GM12878 (cell line): ENCODE measurements around the gene NUP93. TPM values are rescaled to one million over a fixed set of nuclear protein-coding genes. Genes with fewer than 3 reads are reported as not detected.

Experiments
- ATAC-seq: fragments of 200-7000 bp; cut with Tn5 transposase; 3 replicates; pipeline ENCODE4 v1.9.1; 2020; ENCODE audit warnings: mild to moderate bottlenecking, moderate library complexity
- BruUV-seq: library from RNA; stranded (reverse); fragments of 400-500 nt; replicated peaks from 2 replicates; lab custom pipeline; 2021; lab: Mats Ljungman, UMichigan
- CTCF ChIA-PET: fragments of 300-600 bp; sonication (Branson Sonifier 250); formaldehyde crosslinking; extraction: SDS; loops from one replicate; lab custom pipeline; 2021; ENCODE audit warnings: inconsistent platforms; lab: Yijun Ruan, JAX
- POLR2A ChIA-PET: fragments of 350-600 bp; formaldehyde crosslinking; extraction: SDS; loops from one replicate; lab custom pipeline; 2021; ENCODE audit warnings: inconsistent platforms; lab: Charles Lee
- RAD21 ChIA-PET: fragments of 300-600 bp; sonication (Branson Sonifier 250); formaldehyde crosslinking; loops from one replicate; lab custom pipeline; 2023; ENCODE audit warnings: antibody characterized with exemption; ENCODE audit not compliant: unreplicated experiment; lab: Charles Lee
- SMC1A ChIA-PET: fragments of 300-600 bp; sonication (Branson Sonifier 250); formaldehyde crosslinking; loops from one replicate; lab custom pipeline; 2023; ENCODE audit not compliant: unreplicated experiment, uncharacterized antibody; lab: Charles Lee
- DNase-seq: peaks from one replicate; pipeline ENCODE4 v3.0.0-alpha.2; 2011; ENCODE audit warnings: low read depth, low spot score
- FAIRE-seq: peaks from 3 replicates; lab custom pipeline; 2011; peaks lifted over from hg19 to GRCh38; lab: Jason Lieb, UNC
- H2AFZ ChIP-seq: 2 replicates; pipeline ENCODE4 v1.6.0; 2011; ENCODE audit warnings: low read depth, low read length, control low read depth; ENCODE audit not compliant: control insufficient read depth
- H3K27ac ChIP-seq: 2 replicates; pipeline ENCODE4 v1.5.1; 2011; ENCODE audit warnings: control low read depth; ENCODE audit not compliant: control insufficient read depth, insufficient read depth
- H3K27me3 ChIP-seq, 2 experiments: replicated peaks in 1 of 2; 2 replicates each; pipeline versions ENCODE4 v1.6.0 to v1.6.1; 2011; ENCODE audit warnings: low read length in 1 of 2; ENCODE audit not compliant: control insufficient read depth in 2 of 2, insufficient read depth in 2 of 2
- H3K36me3 ChIP-seq, 2 experiments: 2 replicates each; pipeline ENCODE4 v1.5.1; 2011; ENCODE audit warnings: low read length in 1 of 2; ENCODE audit not compliant: control insufficient read depth in 2 of 2, insufficient read depth in 2 of 2
- H3K4me1 ChIP-seq: 2 replicates; pipeline ENCODE4 v1.6.1; 2011; ENCODE audit warnings: mild to moderate bottlenecking, low read length, moderate library complexity, mixed read lengths; ENCODE audit not compliant: control insufficient read depth, insufficient read depth
- H3K4me2 ChIP-seq: 2 replicates; pipeline ENCODE4 v1.6.0; 2011; ENCODE audit warnings: control low read depth; ENCODE audit not compliant: control insufficient read depth, insufficient read depth
- H3K4me3 ChIP-seq: fragments of 200-600 bp; sonication (generic); 2 replicates; pipeline ENCODE4 v1.5.1; 2016
- H3K79me2 ChIP-seq: 2 replicates; pipeline ENCODE4 v1.6.0; 2011; ENCODE audit warnings: low read length; ENCODE audit not compliant: control insufficient read depth, insufficient read depth
- H3K9ac ChIP-seq: 2 replicates; pipeline ENCODE4 v1.8.0; 2011; ENCODE audit warnings: low read length, control low read depth, mixed read lengths; ENCODE audit not compliant: control insufficient read depth, insufficient read depth
- H3K9me3 ChIP-seq: replicated peaks from 3 replicates; pipeline ENCODE4 v1.5.1; 2011; ENCODE audit warnings: mild to moderate bottlenecking, low read length; ENCODE audit not compliant: control insufficient read depth, insufficient read depth
- H4K20me1 ChIP-seq: 2 replicates; pipeline ENCODE4 v1.6.0; 2011; ENCODE audit not compliant: control insufficient read depth, insufficient read depth
- ASH2L ChIP-seq: fragments of 300-600, 200-600 bp; sonication (generic); IDR thresholded peaks from 2 replicates; pipeline ENCODE4 v1.6.1; 2017; ENCODE audit warnings: low read depth, mild to moderate bottlenecking, borderline replicate concordance
- BMI1 ChIP-seq: fragments of 450-650 bp; IDR thresholded peaks from 2 replicates; pipeline ENCODE4 v1.6.1; 2016; ENCODE audit warnings: mild to moderate bottlenecking, moderate library complexity, borderline replicate concordance
- CEBPB ChIP-seq, 2 experiments: fragments of 150-350 bp in 1 of 2; IDR thresholded peaks; 2 replicates each; pipeline ENCODE4 v1.6.1; 2012 to 2014; ENCODE audit warnings: low read depth in 2 of 2, low read length in 2 of 2, borderline replicate concordance in 1 of 2, inconsistent platforms in 1 of 2
- EGR1 ChIP-seq, 2 experiments: IDR thresholded peaks; 1 replicate in 1 of 2; 2 replicates in 1 of 2; pipeline ENCODE4 v1.6.1; 2011 to 2012; ENCODE audit warnings: low read depth in 2 of 2, low read length in 2 of 2, borderline replicate concordance in 1 of 2, mild to moderate bottlenecking in 1 of 2, moderate library complexity in 1 of 2
- HCFC1 ChIP-seq: fragments of 150-350 bp; IDR thresholded peaks from 2 replicates; pipeline ENCODE4 v1.6.1; 2014; ENCODE audit warnings: low read length
- HDAC6 ChIP-seq: fragments of 200-600 bp; sonication (generic); IDR thresholded peaks from one replicate; pipeline ENCODE4 v1.8.0; 2017; ENCODE audit warnings: antibody characterized with exemption; ENCODE audit not compliant: unreplicated experiment
- WGBS: methylation state at CpG from one replicate; pipeline ENCODE4 v1.1.6; 2016; ENCODE audit warnings: low lambda C conversion rate; ENCODE audit not compliant: insufficient replicate concordance, insufficient coverage; ENCODE audit errors: missing lambda C conversion rate; 5-methylcytosine and 5-hydroxymethylcytosine counted together
- in situ Hi-C: fragments of 300-500 bp; cut with MboI; formaldehyde crosslinking; loops from 9 replicates; pipeline ENCODE4 v1.14.3; 2018; ENCODE audit warnings: mixed read lengths
- intact Hi-C: fragments of 100-400 bp; cut with micrococcal nuclease; formaldehyde crosslinking; loops from one replicate; pipeline ENCODE4 v1.14.2; 2022; ENCODE audit not compliant: unreplicated experiment
- polyA plus RNA-seq, 11 experiments: library from polyadenylated mRNA; depleted of rRNA in 4 of 11; unstranded in 6 of 11; stranded (reverse) in 5 of 11; fragments of >200 nt; fragmentation: Nextera tagmentation in 4 of 11; fragmentation: Illumina TruSeq in 1 of 11; extraction: Ambion mirVana in 4 of 11; extraction: Trizol in 1 of 11; gene quantifications; 1 replicate in 1 of 11; 2 replicates in 10 of 11; pipeline versions ENCODE4 v1.2.1 to v1.2.3, GENCODE V29; 2011 to 2016; ENCODE audit warnings: inconsistent platforms in 2 of 11, missing spikeins in 2 of 11, low read depth in 1 of 11
- total RNA-seq, 4 experiments: library from RNA; depleted of rRNA in 3 of 4; stranded (reverse); fragments of >200 nt in 3 of 4; fragmentation: Illumina TruSeq in 1 of 4; extraction: Trizol in 1 of 4; gene quantifications; 2 replicates each; pipeline versions ENCODE4 v1.2.1 to v1.2.3, GENCODE V29; 2013 to 2021
- TF ChIP-seq, protein P1 (sequence below): fragments of 450-650 bp; IDR thresholded peaks from 2 replicates; pipeline ENCODE4 v1.6.1; 2017; ENCODE audit warnings: mild to moderate bottlenecking

The NUP93 gene
- total and polyA plus RNA-seq, 10 of the 15 experiments (the other 5 are each of a cell fraction or from before 2014, with no cell fraction given), result 82.2 to 175 (median 101) TPM

DNA sequence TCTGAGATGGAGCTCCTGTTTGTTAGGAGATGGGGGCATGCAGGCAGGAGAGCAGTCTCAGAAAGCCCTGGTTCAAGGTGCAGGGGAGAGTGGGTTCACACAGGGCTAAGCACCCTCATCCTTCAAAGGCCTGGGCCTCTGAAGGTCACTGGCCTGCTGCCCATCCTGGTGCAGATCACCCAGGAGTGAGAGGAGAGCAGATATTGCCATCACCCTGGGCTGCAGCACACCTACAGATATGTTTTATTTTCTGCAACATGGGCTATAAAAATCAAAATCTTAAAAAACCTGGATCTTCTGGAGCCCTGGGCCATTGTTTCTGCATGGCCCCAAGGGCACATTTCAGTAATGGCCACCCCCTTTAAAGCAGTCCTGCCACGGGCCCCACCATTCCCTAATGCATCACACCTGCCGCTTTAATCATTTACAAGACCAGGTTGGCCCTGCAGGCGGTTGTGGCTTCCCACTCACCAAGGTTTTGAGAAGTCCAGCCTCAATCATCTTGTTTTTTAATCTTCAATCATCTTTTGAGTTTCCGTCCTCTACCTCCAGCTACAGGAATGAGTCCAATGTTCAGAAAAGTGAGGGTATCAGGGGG lies 20.4 kb upstream of the NUP93 start:
- WGBS, result 51% methylated on average over 4 of the region's 4 CpGs
- no peaks in the 10 kb centered on the region; the same call in 2 of the 3 replicates for H3K9me3 ChIP-seq
- BruUV-seq, result no TSS peak
- no peaks in the 10 kb centered on the region for H3K36me3 ChIP-seq
- TF ChIP-seq EGR1 (IDR thresholded peaks at IDR 0.05; ENCODE audit: borderline replicate concordance in 1 of 2, low read depth in 2 of 2, low read length in 2 of 2) (no peak), HCFC1 (no peak), BMI1 (no peak), HDAC6 (no peak), CEBPB (IDR thresholded peaks at IDR 0.05; ENCODE audit: borderline replicate concordance in 1 of 2, low read depth in 2 of 2, low read length in 2 of 2) (no peak), ASH2L (no peak)
- TF ChIP-seq, protein P1, sequence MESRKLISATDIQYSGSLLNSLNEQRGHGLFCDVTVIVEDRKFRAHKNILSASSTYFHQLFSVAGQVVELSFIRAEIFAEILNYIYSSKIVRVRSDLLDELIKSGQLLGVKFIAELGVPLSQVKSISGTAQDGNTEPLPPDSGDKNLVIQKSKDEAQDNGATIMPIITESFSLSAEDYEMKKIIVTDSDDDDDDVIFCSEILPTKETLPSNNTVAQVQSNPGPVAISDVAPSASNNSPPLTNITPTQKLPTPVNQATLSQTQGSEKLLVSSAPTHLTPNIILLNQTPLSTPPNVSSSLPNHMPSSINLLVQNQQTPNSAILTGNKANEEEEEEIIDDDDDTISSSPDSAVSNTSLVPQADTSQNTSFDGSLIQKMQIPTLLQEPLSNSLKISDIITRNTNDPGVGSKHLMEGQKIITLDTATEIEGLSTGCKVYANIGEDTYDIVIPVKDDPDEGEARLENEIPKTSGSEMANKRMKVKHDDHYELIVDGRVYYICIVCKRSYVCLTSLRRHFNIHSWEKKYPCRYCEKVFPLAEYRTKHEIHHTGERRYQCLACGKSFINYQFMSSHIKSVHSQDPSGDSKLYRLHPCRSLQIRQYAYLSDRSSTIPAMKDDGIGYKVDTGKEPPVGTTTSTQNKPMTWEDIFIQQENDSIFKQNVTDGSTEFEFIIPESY, result no peak
- TF ChIP-seq, all 136 proteins: peak for 0
- no peaks in the 10 kb centered on the region for H3K27me3 ChIP-seq
- SMC1A ChIA-PET, result interaction anchor here (0.7 to 1.8 kb wide), 3 partner anchors 65 to 133 kb away, joined by 3 to 12 read pairs (median 5); no protein-coding TSS in a partner anchor
- no peak overlapping the region for H2AFZ ChIP-seq
- H3K4me3 ChIP-seq, result no peak overlapping the region
- in situ Hi-C loops, result loop anchor here (5.0 kb wide), 1 partner anchor 132 kb away; no protein-coding TSS in a partner anchor
- CTCF ChIA-PET, result interaction anchor here (0.8 kb wide), 1 partner anchor 158 kb away, joined by 3 read pairs; no protein-coding TSS in a partner anchor
- H3K4me2 ChIP-seq, result no peak overlapping the region
- FAIRE-seq, result no peak
- no peaks in the 10 kb centered on the region for H4K20me1 ChIP-seq
- no peaks in the 10 kb centered on the region for H3K79me2 ChIP-seq
- no peak overlapping the region for H3K27ac ChIP-seq
- H3K9ac ChIP-seq, result no peak overlapping the region
- ATAC-seq, result peak; percentile 35
- DNase-seq, result no peak
- RAD21 ChIA-PET, result no interaction called here
- intact Hi-C loops, result loop anchor here (10.0 kb wide), 1 partner anchor 395 kb away; no protein-coding TSS in a partner anchor
- POLR2A ChIA-PET, result no interaction called here
- H3K4me1 ChIP-seq, result no peaks in the 10 kb centered on the region
